ENCODE data around the gene ZNF791.
"Not testable (repeated sequence)": the region's sequence is repeated elsewhere in the genome, so short reads cannot be mapped to it uniquely, and the experiment has no call there.

Gene ZNF791

DNA sequence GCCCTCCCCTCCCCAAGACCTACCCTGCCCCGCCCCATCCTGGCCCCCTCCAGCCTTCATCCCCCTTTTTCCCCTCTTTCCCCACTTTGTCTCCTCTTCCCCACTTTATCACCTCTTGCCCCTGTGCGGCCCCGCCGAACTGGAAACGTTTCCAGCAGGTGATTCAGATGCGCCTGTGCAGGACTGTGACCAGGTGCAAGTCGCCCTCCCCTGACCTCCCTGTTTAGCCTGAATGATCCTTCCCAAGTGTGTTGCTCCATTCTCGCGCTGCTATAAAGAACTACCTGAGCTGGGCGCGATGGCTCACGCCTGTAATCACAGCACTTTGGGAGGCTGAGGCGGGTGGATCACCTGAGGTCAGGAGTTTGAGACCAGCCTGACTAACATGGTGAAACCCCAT, 25.9 kb downstream of the ZNF791 start:
- DNase-seq = no peak

GRCh38 chr19:12638611-12639182, 28.0 kb downstream of the ZNF791 start:
- no peak for DNase-seq

DNA sequence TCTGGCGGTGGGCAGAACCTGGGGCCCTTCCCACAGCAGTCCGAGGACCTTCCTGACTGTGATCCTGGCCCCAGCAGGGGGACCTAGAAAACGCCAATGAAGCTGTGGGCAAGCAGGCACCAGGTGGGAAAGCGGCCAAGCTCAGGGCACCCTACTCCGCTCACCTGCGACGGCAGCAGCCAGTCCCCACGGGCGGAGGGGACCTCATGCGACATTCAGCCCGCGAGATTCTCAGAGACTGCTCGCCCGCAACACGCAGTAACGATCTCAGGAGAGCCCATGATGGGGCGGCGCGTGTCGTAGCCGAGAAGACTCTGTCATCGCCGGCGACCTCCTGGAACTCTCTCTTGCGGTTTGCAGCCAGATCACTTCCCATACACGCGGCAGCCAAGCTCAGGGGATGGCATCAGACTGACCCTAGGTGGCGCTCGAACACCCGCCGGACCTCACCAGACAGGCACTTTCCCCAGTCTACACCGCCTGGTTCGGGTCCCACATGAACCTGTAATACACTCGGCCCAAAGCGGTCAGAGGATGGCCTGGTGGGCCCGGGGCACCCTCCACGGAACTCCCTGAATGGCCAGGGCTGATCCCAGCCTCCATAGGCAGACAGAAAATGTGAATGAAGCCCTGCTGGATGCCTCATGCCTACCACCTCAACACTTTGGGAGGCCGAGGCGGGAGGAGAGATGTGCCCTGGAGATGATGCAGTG, 29.3 kb downstream of the ZNF791 start:
- DNase-seq = peak; percentile 39

DNA sequence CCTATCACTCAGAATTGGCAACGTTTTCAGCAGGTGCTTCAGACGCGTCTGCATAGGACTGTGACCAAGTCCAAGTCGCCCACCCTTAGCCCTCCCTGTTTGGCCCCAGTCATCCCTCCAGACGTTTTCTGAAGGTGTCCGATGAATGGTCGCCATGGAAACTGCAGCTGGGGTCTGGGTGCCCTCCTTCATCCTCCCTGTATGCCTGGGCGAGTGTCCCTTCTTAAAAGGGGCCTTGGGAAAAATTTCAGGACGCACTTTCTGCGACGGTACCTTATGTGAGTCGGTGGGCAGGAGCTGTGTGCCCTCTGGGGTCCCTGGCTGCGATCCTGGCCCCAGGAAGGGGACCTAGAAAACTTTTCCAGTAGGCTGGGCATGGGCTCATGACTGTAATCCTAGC, 30.7 kb downstream of the ZNF791 start:
- no peak for DNase-seq

GRCh38 chr19:12642506-12642905, 31.8 kb downstream of the ZNF791 start:
- no peak for DNase-seq

DNA sequence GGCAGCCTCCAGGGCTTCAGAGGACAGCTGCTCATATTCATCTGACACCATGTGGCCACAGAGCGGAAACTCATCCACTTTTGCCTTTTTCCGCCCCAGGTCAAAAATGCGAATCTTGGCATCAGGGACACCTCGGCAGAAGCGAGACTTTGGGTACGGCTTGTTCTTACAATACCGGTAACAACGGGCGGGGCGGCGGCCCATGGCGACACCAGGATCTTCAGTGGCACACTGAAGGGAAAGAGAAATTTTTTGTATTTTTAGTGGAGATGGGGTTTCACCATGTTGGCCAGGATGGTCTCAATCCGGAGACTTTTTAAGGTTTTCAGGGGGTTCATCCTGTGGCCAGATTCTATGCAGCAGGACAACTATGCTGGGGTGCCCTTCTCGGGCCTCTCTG, 33.0 kb downstream of the ZNF791 start:
- DNase-seq = not testable (repeated sequence)

GRCh38 chr19:12646551-12646950, 35.8 kb downstream of the ZNF791 start:
- no peak for DNase-seq

GRCh38 chr19:12647047-12647446, 36.3 kb downstream of the ZNF791 start:
- DNase-seq = no peak

DNA sequence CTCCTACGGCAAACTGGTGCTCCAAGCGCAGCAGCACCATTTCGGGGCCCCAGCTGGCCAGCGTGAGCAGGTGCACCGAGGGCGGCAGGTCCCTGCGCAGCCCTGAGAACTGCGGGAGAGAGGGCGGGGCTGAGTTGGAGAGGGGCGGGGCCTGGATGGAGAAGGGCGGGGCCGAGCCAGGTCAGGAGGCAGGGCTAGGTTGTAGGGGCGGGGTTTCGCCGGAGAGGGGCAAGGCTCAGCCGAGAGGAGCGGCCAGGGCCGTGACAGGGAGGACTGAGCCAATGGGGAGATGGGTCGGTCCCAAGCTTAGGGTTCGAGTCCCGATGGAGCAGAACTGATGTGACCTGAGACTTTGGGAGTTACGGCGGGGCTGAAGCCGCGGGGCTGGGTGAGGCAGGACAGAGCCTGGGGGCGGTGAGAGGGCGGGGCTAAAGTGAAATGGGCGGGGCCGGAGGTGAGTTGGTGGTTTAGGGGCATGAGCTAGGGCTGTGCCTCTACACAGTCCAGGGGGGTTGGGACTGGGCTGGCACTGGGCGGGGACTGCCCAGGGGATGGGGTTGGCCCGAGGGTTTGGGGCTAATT, 36.9 kb downstream of the ZNF791 start:
- no peak for DNase-seq

DNA sequence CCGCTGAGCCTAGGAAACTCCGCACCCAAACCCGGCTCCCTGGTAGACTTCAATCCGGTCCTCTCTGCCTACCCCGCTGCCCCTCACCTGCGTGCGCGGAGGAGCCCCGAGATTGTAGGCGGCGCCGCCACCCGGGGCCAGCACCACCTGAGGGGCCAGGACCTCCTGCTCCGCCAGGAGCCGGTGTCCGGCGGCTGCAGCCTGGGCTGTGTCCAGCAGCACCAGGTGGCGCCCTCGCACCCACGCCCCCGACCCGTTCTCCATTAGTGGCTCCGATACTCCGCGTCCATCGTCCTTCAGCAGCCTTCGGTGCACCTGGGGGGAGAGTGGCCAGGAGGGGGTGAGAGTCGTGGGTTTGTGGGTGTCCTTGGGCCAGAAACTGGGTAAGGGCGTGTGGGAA, 37.4 kb downstream of the ZNF791 start:
- no peak for DNase-seq

DNA sequence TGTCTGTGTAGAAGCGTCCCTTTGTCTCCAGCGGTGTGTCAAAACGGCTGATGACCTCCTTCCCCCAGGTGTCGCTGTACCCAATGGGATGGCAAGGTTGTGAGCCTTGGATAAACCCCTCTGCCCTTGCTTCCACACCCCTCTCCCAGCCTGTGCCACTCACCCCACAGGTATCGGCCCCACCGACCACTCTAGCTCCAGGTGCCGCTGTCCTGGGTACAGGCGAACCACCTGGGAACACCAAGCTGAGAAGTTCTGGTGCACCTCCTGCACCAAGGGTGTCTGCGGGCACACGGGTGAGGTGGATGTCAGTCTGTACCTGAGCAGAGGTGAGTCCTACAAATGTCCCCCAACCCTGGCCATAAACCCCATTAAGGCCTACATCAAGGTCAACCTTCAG, 39.2 kb downstream of the ZNF791 start:
- DNase-seq = no peak

- DNase-seq = no peak
These were observed 41.5 kb downstream of the ZNF791 start for GRCh38 chr19:12652219-12652618.

DNA sequence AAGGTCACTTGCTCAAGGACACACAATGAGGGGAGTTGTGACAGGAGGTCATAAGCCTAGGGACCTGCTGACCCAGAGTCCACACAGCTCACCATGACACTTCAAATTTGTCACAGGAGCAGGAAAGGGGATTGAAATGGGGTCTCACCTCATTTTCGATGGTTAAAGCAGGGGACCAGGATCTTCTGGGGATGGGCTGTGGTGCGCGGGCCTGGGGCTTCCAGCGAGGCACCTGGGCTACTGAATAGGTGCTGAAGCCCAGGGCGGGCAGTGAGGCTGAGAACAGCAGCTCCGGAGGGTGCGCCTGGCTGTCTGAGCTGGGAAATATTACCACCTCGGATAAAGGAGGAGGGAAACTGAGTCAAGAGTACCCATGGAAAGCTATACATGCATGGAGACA, 44.8 kb downstream of the ZNF791 start:
- DNase-seq = no peak

GRCh38 chr19:12656899-12657571, 46.3 kb downstream of the ZNF791 start:
- no peak for DNase-seq

DNA sequence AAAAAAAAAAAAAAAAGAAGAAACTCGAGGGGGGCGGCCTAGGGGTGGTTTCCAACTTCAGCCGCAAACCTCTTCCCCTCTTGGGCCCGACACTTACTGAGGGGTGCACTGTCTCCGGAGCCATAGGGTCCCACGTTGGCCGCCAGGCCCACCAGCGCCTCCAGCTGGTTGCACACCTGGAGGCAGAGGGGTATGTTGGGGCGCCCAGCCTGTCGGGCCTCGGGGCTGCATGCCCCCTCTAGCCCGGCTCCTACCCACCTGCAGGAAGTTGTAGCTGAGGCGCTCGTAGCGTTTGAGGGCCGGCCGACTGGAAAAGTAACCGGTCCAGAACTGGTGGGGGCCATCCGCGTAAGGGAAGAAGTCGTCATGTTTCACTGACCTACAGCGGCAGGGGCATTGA, 47.2 kb downstream of the ZNF791 start:
- DNase-seq = no peak

- no peak for DNase-seq
These were observed 50.3 kb downstream of the ZNF791 start for GRCh38 chr19:12660980-12661379.

GRCh38 chr19:12664406-12665280, 53.9 kb downstream of the ZNF791 start:
- DNase-seq = no peak

GRCh38 chr19:12665281-12665573, 54.5 kb downstream of the ZNF791 start:
- peak; percentile 90 for DNase-seq

DNA sequence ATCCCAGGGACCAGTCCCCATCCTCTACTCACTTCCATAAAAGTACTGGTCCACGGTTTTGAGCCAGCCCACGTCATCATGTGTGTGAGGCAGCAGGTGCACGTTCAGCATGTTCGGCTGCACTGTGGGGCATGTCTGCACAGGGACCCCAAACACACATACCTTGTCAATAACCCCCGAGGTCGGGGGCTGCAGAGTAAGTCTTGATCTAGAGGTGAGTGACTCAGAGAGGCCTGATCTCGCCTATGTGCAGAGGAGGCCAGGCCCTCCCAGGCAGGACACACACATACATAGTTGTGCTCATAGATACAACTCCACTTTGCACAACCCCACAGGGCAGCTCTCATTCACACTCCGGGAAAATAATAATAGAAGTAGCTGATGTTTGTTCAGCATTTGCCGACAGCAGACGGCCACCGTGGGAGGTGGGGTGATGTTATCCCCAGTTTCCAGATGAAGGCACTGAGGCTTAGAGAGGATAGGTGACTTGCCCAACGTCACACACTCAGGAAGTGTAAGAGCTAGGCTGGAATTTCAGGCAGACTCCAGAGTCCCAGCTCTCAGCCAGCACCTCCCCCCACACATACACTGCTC, 55.0 kb downstream of the ZNF791 start:
- DNase-seq = no peak

- DNase-seq = peak; percentile 16
These were observed 55.7 kb downstream of the ZNF791 start, which contains the start of the genes MAN2B1 and WDR83 for GRCh38 chr19:12666265-12667048. Gene MAN2B1, minus strand, starts transcription at chr19:12666742. Its CDS starts 41 bp downstream, at chr19:12666701. Gene WDR83, plus strand, starts transcription at chr19:12666807. Its CDS starts 2,984 bp downstream, at chr19:12669791.

DNA sequence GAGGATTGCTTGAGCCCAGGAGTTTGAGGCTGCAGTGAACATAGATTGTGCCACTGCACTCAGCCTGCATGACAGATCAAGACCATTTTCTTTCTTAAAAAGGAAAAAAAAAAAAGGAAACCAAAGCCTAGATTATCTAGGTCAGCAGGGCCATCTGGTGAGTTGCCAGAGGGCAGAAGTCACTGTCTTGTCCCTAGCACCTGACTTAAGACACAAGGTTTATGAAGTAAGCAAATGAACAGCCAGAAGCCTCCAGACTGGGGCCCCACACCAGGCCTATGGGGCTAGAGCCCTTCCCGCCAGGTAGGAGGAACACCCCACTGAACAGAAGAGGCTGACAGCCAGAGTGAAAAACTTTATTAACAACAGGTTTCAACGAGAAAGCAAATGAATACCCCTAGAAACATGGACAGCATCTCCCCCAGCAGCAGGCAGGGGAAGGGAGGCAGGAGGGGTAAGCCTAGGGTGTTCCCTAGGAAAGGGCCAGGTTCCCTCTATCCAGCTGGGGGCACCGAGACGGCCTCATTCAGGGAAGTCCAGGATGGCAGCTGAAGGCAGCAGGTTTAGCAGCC, 57.1 kb downstream of the ZNF791 start:
- DNase-seq = no peak

Measured in GF-D8 (cell line).